Right lobe of liver (tissue), 6 donors: Measurements from ENCODE around the gene NRP2. TPM values are rescaled to one million over a fixed set of nuclear protein-coding genes. Genes with fewer than 3 reads are reported as not detected.

Source experiments
- ATAC-seq, 4 donors: fragments of 200-7000 bp; cut with Tn5 transposase; one replicate each; pipeline ENCODE4 v1.9.1; 2020; ENCODE audit warnings: mild to moderate bottlenecking in 4 of 4, moderate library complexity in 4 of 4
- DNase-seq, 3 donors: peaks; one replicate each; pipeline ENCODE4 v3.0.0-alpha.2; 2020
- H3K27ac ChIP-seq, 3 donors: fragments of 200-600 bp; one replicate each; pipeline ENCODE4 v1.8.0; 2022
- H3K27me3 ChIP-seq, 2 donors: fragments of 200-600 bp; one replicate each; pipeline ENCODE4 v1.8.0; 2022
- H3K36me3 ChIP-seq, 4 donors: fragments of 200-600 bp; sonication (generic) in 1 of 4; one replicate each; pipeline versions ENCODE4 v1.5.1 to v1.8.0; 2017 to 2022; ENCODE audit warnings: control low read depth in 1 of 4
- H3K4me1 ChIP-seq, 4 donors: fragments of 200-600 bp; sonication (generic) in 1 of 4; one replicate each; pipeline versions ENCODE4 v1.5.1 to v1.8.0; 2017 to 2022; ENCODE audit warnings: control low read depth in 1 of 4
- H3K4me3 ChIP-seq, 3 donors: fragments of 200-600 bp; one replicate each; pipeline ENCODE4 v1.8.0; 2022
- H3K9me3 ChIP-seq, 4 donors: fragments of 200-600 bp; sonication (generic) in 1 of 4; one replicate each; pipeline versions ENCODE4 v1.5.1 to v1.8.0; 2017 to 2022; ENCODE audit warnings: control low read depth in 1 of 4
- CTCF ChIP-seq, 4 donors: fragments of 200-600 bp in 3 of 4; fragments of 450-650 bp in 1 of 4; IDR thresholded peaks; one replicate each; pipeline versions ENCODE4 v1.5.1 to v1.8.0; 2016 to 2022; ENCODE audit warnings: antibody characterized with exemption in 4 of 4, mild to moderate bottlenecking in 2 of 4
- POLR2A ChIP-seq: fragments of 450-650 bp; IDR thresholded peaks from one replicate; pipeline ENCODE4 v1.6.1; 2017; ENCODE audit warnings: antibody characterized with exemption, mild to moderate bottlenecking
- WGBS: methylation state at CpG from one replicate; pipeline ENCODE4 v1.1.6; 2018; ENCODE audit warnings: low coverage, low lambda C conversion rate; ENCODE audit not compliant: insufficient coverage; ENCODE audit errors: missing lambda C conversion rate; 5-methylcytosine and 5-hydroxymethylcytosine counted together
- intact Hi-C, 2 donors: fragments of 100-400 bp; cut with DNase I; formaldehyde crosslinking; loops; one replicate each; pipeline versions ENCODE4 v1.11.2 to v1.14.1; 2022
- total RNA-seq, 6 experiments: library from RNA; depleted of rRNA in 2 of 6; stranded (reverse); fragments of >200 nt in 2 of 6; fragmentation: NEBNext Ultra II Directional in 3 of 6; extraction: Animal tissue kit (Norgen Biotek cat#: 25700) in 3 of 6; gene quantifications; one replicate each; pipeline versions ENCODE4 v1.1.0 to v1.2.4, GENCODE V29; 2016 to 2023
- donor health status: DM: no; HTN: yes; CAD: no.
- donor health status: DM: no; HTN: no; CAD: no.
- donor health status: DM: no; HTN: no; CAD: no.
- donor health status: DM: no; HTN: yes; CAD: no.
- donor health status: DM: no; HTN: yes; CAD: no.

The NRP2 gene
- total RNA-seq, 6 experiments from 2014 or later: 5.5 to 23.7 (median 8.6) TPM

DNA sequence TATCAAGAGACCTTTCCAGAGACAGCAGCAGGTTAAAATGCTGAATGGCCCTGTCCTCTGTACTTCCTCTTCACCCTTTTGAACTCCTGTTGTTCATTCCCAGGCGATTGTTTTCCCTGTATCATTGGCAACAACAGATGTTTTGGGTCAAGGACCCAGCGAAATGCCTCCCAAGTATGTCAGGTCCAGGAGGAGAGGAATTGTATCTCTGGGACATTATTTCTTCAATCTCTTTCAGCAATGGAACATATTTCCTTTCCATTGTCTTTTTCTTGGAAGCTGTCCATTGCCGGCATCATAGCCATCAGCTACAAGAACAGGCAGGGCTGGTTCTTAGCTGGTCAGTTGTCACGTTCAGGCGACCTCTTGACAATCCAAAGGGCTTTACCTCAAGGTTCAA, 76.2 kb downstream of the NRP2 start:
- intact Hi-C loops: no loop called here
- no peaks in the 10 kb centered on the region for H3K9me3 ChIP-seq
- no peak overlapping the region for H3K27ac ChIP-seq
- ATAC-seq: peak; percentile 40 to 59 (median 56)
- H3K27me3 ChIP-seq: no peaks in the 10 kb centered on the region
- WGBS: 72% methylated on average over 4 of the region's 5 CpGs
- H3K4me1 ChIP-seq: no peaks in the 10 kb centered on the region
- no peak overlapping the region for H3K4me3 ChIP-seq
- no peaks in the 10 kb centered on the region for H3K36me3 ChIP-seq
- TF ChIP-seq POLR2A (no peak), CTCF (IDR thresholded peaks at IDR 0.05) (no peak)
- no peak for DNase-seq

GRCh38 chr2:205759257-205759656, 77.0 kb downstream of the NRP2 start:
- no peaks in the 10 kb centered on the region for H3K9me3 ChIP-seq
- no peak overlapping the region for H3K27ac ChIP-seq
- H3K27me3 ChIP-seq: no peaks in the 10 kb centered on the region
- no peaks in the 10 kb centered on the region for H3K4me1 ChIP-seq
- no peak for DNase-seq
- no peak overlapping the region for H3K4me3 ChIP-seq
- H3K36me3 ChIP-seq: no peaks in the 10 kb centered on the region
- TF ChIP-seq POLR2A (no peak), CTCF (IDR thresholded peaks at IDR 0.05) (no peak)
- no peak for ATAC-seq
- WGBS: 26% methylated on average over 3 of the region's 4 CpGs
- intact Hi-C loops: no loop called here

DNA sequence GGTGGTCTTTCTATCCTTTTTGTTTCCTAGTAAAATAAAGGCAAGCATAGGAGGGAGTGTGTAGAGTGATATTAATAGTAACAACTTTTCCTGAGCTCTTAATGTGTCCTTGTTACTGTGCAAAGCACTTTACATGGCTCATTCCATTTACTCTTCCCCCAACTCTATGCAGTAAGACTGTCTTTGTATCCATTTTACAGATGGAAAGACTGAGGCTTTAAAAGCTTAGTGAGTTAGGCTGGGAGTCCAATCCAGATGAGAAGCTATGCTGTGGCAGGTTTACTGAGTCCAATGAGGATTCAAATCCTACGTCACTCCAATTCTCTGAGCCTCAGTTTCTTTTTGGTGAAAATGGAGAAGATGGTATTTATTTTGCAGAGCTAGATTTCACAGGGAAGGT, 77.4 kb downstream of the NRP2 start:
- DNase-seq: no peak
- H3K27ac ChIP-seq: no peak overlapping the region
- 100% methylated on average over 1 of the region's 1 CpG for WGBS
- intact Hi-C loops: loop anchor here in 1 of 2 donors (10.0 kb wide), 1 partner anchor 165 kb away; no protein-coding TSS in a partner anchor
- TF ChIP-seq POLR2A (no peak), CTCF (IDR thresholded peaks at IDR 0.05) (no peak)
- no peak for ATAC-seq
- no peaks in the 10 kb centered on the region for H3K4me1 ChIP-seq
- H3K36me3 ChIP-seq: no peaks in the 10 kb centered on the region
- no peaks in the 10 kb centered on the region for H3K9me3 ChIP-seq
- H3K4me3 ChIP-seq: no peak overlapping the region
- no peaks in the 10 kb centered on the region for H3K27me3 ChIP-seq

- no peak for ATAC-seq
- TF ChIP-seq POLR2A: no peak
- H3K27me3 ChIP-seq: no peaks in the 10 kb centered on the region
- intact Hi-C loops: loop anchor here in 1 of 2 donors (10.0 kb wide), 1 partner anchor 165 kb away; no protein-coding TSS in a partner anchor
- 90% methylated on average over 6 of the region's 6 CpGs for WGBS
- no peak overlapping the region for H3K27ac ChIP-seq
- no peaks in the 10 kb centered on the region for H3K4me1 ChIP-seq
- H3K4me3 ChIP-seq: no peak overlapping the region
- DNase-seq: no peak
- no peaks in the 10 kb centered on the region for H3K36me3 ChIP-seq
- no peaks in the 10 kb centered on the region for H3K9me3 ChIP-seq
These were observed 77.9 kb downstream of the NRP2 start for GRCh38 chr2:205760157-205760556.

DNA sequence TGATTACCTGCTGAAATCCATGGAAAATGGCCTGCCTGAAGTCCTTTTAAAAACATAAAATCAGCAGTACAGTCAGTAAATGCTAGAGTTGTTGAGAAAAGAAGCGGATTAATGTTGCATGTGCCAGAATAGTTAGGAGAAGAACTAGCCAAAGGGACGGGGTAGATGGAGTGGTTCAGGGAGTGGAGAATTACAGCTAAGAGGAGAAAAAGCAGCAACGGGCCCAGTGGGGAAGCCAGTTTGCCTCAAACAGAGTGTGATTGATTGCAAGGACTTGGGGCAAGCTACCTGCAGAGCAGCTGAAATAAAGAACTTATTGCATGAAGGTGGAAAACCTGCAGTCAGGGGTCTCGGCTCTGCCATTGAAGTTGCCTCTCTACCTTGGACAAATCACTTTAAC, 79.1 kb downstream of the NRP2 start:
- H3K4me1 ChIP-seq: no peaks in the 10 kb centered on the region
- TF ChIP-seq CTCF (IDR thresholded peaks at IDR 0.05) (no peak), POLR2A (no peak)
- no peaks in the 10 kb centered on the region for H3K36me3 ChIP-seq
- no peaks in the 10 kb centered on the region for H3K27me3 ChIP-seq
- H3K27ac ChIP-seq: no peak overlapping the region
- 82% methylated on average over 4 of the region's 4 CpGs for WGBS
- ATAC-seq (no peak), DNase-seq (no peak)
- H3K9me3 ChIP-seq: no peaks in the 10 kb centered on the region
- intact Hi-C loops: loop anchor here in 1 of 2 donors (10.0 kb wide), 1 partner anchor 163 kb away; no protein-coding TSS in a partner anchor
- H3K4me3 ChIP-seq: no peak overlapping the region
